Liver (tissue), 9 donors: ENCODE data around the gene TTC3. TPM values are rescaled to one million over a fixed set of nuclear protein-coding genes. Genes with fewer than 3 reads are reported as not detected.

ENCODE experiments used
- DNase-seq: peaks from one replicate; pipeline ENCODE4 v3.0.0-alpha.2; 2017; ENCODE audit warnings: low spot score
- H3K27ac ChIP-seq, 2 donors: one replicate each; pipeline ENCODE4 v1.7.0; 2013; ENCODE audit warnings: inconsistent platforms in 2 of 2, low read length in 2 of 2, control low read depth in 1 of 2, low read depth in 1 of 2, mild to moderate bottlenecking in 1 of 2
- H3K27me3 ChIP-seq, 4 donors: one replicate each; pipeline versions ENCODE4 v1.6.1 to v1.7.0; 2013; ENCODE audit warnings: low read length in 3 of 4, inconsistent platforms in 1 of 4, mild to moderate bottlenecking in 1 of 4, moderate library complexity in 1 of 4; ENCODE audit not compliant: control insufficient read depth in 4 of 4, insufficient read depth in 4 of 4
- H3K36me3 ChIP-seq, 4 donors: one replicate each; pipeline versions ENCODE4 v1.6.1 to v1.7.0; 2013; ENCODE audit warnings: low read length in 3 of 4, mild to moderate bottlenecking in 3 of 4, low read depth in 1 of 4, moderate library complexity in 1 of 4; ENCODE audit not compliant: control insufficient read depth in 4 of 4, insufficient read depth in 3 of 4
- H3K4me1 ChIP-seq, 4 donors: one replicate each; pipeline versions ENCODE4 v1.6.1 to v1.7.0; 2013; ENCODE audit warnings: low read length in 3 of 4, mild to moderate bottlenecking in 3 of 4, moderate library complexity in 1 of 4; ENCODE audit not compliant: control insufficient read depth in 4 of 4, insufficient read depth in 4 of 4
- H3K4me3 ChIP-seq, 3 donors: one replicate each; pipeline versions ENCODE4 v1.6.1 to v1.7.0; 2013; ENCODE audit warnings: low read length in 3 of 3, control low read depth in 1 of 3, low read depth in 1 of 3, mild to moderate bottlenecking in 1 of 3
- H3K9ac ChIP-seq, 2 donors: one replicate each; pipeline ENCODE4 v1.7.0; 2013; ENCODE audit warnings: low read length in 2 of 2, mild to moderate bottlenecking in 2 of 2, moderate library complexity in 2 of 2, control low read depth in 1 of 2, low read depth in 1 of 2
- H3K9me3 ChIP-seq, 4 donors: one replicate each; pipeline versions ENCODE4 v1.6.1 to v1.7.0; 2013; ENCODE audit warnings: low read length in 3 of 4; ENCODE audit not compliant: control insufficient read depth in 4 of 4
- EGR1 ChIP-seq, 2 donors: IDR thresholded peaks; 2 replicates each; pipeline ENCODE4 v1.6.1; 2016 to 2018; ENCODE audit warnings: antibody characterized with exemption in 2 of 2, low read depth in 2 of 2
- FOXA1 ChIP-seq: IDR thresholded peaks from 2 replicates; pipeline ENCODE4 v1.6.1; 2016; ENCODE audit warnings: antibody characterized with exemption
- FOXA2 ChIP-seq: IDR thresholded peaks from 2 replicates; pipeline ENCODE4 v1.6.1; 2016; ENCODE audit warnings: antibody characterized with exemption
- GABPA ChIP-seq, 2 donors: IDR thresholded peaks in 1 of 2; conservative IDR thresholded peaks in 1 of 2; 2 replicates each; pipeline ENCODE4 v1.6.1; 2016; ENCODE audit warnings: antibody characterized with exemption in 2 of 2, mild to moderate bottlenecking in 1 of 2, moderate library complexity in 1 of 2
- HNF4A ChIP-seq, 2 donors: conservative IDR thresholded peaks; 2 replicates each; pipeline ENCODE4 v1.6.1; 2016; ENCODE audit warnings: antibody characterized with exemption in 2 of 2, mild to moderate bottlenecking in 2 of 2
- HNF4G ChIP-seq: IDR thresholded peaks from 2 replicates; pipeline ENCODE4 v1.6.1; 2016; ENCODE audit warnings: antibody characterized with exemption
- JUND ChIP-seq, 2 donors: IDR thresholded peaks; 2 replicates each; pipeline ENCODE4 v1.6.1; 2016; ENCODE audit warnings: antibody characterized with exemption in 2 of 2
- NR2F2 ChIP-seq: IDR thresholded peaks from 2 replicates; pipeline ENCODE4 v1.6.1; 2016; ENCODE audit warnings: antibody characterized with exemption
- RAD21 ChIP-seq, 2 donors: IDR thresholded peaks; 2 replicates each; pipeline ENCODE4 v1.6.1; 2016; ENCODE audit warnings: antibody characterized with exemption in 2 of 2, mild to moderate bottlenecking in 2 of 2
- RXRA ChIP-seq, 2 donors: IDR thresholded peaks; 2 replicates each; pipeline ENCODE4 v1.6.1; 2017 to 2018; ENCODE audit warnings: antibody characterized with exemption in 2 of 2, mild to moderate bottlenecking in 1 of 2
- SP1 ChIP-seq: IDR thresholded peaks from 2 replicates; pipeline ENCODE4 v1.6.1; 2018; ENCODE audit warnings: antibody characterized with exemption, mild to moderate bottlenecking
- TAF1 ChIP-seq: conservative IDR thresholded peaks from 2 replicates; pipeline ENCODE4 v1.6.1; 2016; ENCODE audit warnings: antibody characterized with exemption, mild to moderate bottlenecking
- YY1 ChIP-seq: IDR thresholded peaks from 2 replicates; pipeline ENCODE4 v1.6.1; 2016; ENCODE audit warnings: antibody characterized with exemption, mild to moderate bottlenecking
- WGBS: extraction: QIAGEN DNeasy Blood & Tissue Kit; methylation state at CpG from one replicate; pipeline ENCODE4 v1.1.7; 2013; 5-methylcytosine and 5-hydroxymethylcytosine counted together
- polyA plus RNA-seq, 2 donors: library from polyadenylated mRNA; stranded (reverse) in 1 of 2; unstranded in 1 of 2; fragments of 200-250 nt in 1 of 2; fragments of >200 nt in 1 of 2; fragmentation: Nextera tagmentation in 1 of 2; extraction: Ambion mirVana in 1 of 2; gene quantifications; one replicate each; pipeline versions ENCODE4 v1.2.1 to v1.2.3, GENCODE V29; 2013 to 2015
- total RNA-seq, 2 donors: library from RNA; depleted of rRNA; stranded (reverse); fragments of >200 nt; gene quantifications; one replicate each; pipeline ENCODE4 v1.2.3, GENCODE V29; 2014
- TF ChIP-seq, protein P1 (sequence below): IDR thresholded peaks from 2 replicates; pipeline ENCODE4 v1.6.1; 2016; ENCODE audit warnings: antibody characterized with exemption
- TF ChIP-seq, protein P2 (sequence below): IDR thresholded peaks from 2 replicates; pipeline ENCODE4 v1.6.1; 2016; ENCODE audit warnings: antibody characterized with exemption
- TF ChIP-seq, protein P3 (sequence below): IDR thresholded peaks from 2 replicates; pipeline ENCODE4 v1.6.1; 2016; ENCODE audit warnings: antibody characterized with exemption
- TF ChIP-seq, protein P4 (sequence below): fragments of 150-350 bp; IDR thresholded peaks from 2 replicates; pipeline ENCODE4 v1.5.1; 2017; ENCODE audit warnings: improper control_type of control experiment, low read depth, low read length; ENCODE audit not compliant: missing input control
- TF ChIP-seq, protein P5 (sequence below): IDR thresholded peaks from 2 replicates; pipeline ENCODE4 v1.6.1; 2016; ENCODE audit warnings: antibody characterized with exemption, mild to moderate bottlenecking
- donor health status: healthy.
- donor health status: healthy.
- donor health status: healthy.
- donor health status: healthy.
- donor health status: healthy.

Gene TTC3
- total and polyA plus RNA-seq, 4 donors = 27.2 to 96.1 (median 57.2) TPM

DNA sequence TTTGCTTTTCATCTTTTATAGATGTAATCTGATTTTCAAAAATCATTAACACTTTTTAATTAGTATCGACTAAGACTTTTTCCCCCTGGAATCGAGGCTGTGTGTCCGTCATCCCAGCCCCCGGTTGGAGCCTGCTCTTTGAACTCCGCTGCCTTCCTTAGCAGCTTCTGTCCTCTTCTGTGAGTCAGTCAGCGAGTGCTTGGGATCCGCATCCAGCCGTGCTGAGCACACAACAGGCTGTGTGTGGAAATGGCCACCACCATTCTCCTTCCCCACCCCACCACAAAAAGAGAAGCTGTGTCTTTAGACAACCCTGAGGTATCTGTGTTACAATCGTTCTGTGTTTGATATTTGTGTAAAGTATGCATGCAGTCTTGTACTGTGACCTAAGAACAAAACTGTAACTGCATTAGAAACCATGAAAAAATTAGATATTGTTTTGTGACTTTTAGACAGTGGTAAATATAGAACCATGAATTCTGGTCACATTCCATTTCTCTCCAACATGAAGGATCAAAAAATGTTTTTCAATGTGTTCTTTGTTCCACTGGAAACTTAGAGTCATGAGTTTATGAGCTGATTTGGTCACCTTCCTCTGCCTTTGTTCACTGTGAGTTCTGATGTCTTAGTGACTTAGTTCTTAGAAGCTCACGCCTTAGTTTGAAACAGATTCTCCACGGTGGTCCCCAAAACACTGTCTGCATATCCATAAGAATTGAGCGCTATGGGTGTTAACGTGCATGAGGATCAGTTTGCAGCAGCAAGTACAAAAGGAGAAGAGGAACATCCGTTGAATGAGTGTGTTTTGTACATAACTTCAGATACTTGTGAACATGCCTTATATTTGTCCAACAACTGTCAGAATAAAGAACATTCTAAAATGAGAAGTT, 129.4 kb downstream of the TTC3 start:
- WGBS = 92% methylated on average over 14 of the region's 14 CpGs
- Histone ChIP-seq H3K36me3 (peaks cover 3 to 49% (median 25%) of the 10 kb centered on the region in 4 donors), H3K27ac (no peak overlapping the region)

More for the DNA sequence above, 129.4 kb downstream of the TTC3 start:
- H3K27me3 ChIP-seq = no peaks in the 10 kb centered on the region
- no peaks in the 10 kb centered on the region for H3K9me3 ChIP-seq
- TF ChIP-seq FOXA2 (no peak), JUND (IDR thresholded peaks at IDR 0.05) (no peak), SP1 (no peak), FOXA1 (no peak), TAF1 (no peak), HNF4G (no peak), RAD21 (IDR thresholded peaks at IDR 0.05) (no peak), YY1 (no peak), NR2F2 (no peak), HNF4A (conservative IDR thresholded peaks at IDR 0.05) (no peak), GABPA (IDR thresholded peaks at IDR 0.05 in 1 of 2, conservative IDR thresholded peaks at IDR 0.05 in 1 of 2) (no peak), EGR1 (IDR thresholded peaks at IDR 0.05; ENCODE audit: low read depth in 2 of 2) (no peak), RXRA (IDR thresholded peaks at IDR 0.05) (no peak)
- TF ChIP-seq, protein P1, sequence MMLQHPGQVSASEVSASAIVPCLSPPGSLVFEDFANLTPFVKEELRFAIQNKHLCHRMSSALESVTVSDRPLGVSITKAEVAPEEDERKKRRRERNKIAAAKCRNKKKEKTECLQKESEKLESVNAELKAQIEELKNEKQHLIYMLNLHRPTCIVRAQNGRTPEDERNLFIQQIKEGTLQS = no peak
- TF ChIP-seq, protein P2, sequence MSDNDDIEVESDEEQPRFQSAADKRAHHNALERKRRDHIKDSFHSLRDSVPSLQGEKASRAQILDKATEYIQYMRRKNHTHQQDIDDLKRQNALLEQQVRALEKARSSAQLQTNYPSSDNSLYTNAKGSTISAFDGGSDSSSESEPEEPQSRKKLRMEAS = no peak
- TF ChIP-seq, protein P3, sequence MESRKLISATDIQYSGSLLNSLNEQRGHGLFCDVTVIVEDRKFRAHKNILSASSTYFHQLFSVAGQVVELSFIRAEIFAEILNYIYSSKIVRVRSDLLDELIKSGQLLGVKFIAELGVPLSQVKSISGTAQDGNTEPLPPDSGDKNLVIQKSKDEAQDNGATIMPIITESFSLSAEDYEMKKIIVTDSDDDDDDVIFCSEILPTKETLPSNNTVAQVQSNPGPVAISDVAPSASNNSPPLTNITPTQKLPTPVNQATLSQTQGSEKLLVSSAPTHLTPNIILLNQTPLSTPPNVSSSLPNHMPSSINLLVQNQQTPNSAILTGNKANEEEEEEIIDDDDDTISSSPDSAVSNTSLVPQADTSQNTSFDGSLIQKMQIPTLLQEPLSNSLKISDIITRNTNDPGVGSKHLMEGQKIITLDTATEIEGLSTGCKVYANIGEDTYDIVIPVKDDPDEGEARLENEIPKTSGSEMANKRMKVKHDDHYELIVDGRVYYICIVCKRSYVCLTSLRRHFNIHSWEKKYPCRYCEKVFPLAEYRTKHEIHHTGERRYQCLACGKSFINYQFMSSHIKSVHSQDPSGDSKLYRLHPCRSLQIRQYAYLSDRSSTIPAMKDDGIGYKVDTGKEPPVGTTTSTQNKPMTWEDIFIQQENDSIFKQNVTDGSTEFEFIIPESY = no peak
- TF ChIP-seq, protein P4, sequence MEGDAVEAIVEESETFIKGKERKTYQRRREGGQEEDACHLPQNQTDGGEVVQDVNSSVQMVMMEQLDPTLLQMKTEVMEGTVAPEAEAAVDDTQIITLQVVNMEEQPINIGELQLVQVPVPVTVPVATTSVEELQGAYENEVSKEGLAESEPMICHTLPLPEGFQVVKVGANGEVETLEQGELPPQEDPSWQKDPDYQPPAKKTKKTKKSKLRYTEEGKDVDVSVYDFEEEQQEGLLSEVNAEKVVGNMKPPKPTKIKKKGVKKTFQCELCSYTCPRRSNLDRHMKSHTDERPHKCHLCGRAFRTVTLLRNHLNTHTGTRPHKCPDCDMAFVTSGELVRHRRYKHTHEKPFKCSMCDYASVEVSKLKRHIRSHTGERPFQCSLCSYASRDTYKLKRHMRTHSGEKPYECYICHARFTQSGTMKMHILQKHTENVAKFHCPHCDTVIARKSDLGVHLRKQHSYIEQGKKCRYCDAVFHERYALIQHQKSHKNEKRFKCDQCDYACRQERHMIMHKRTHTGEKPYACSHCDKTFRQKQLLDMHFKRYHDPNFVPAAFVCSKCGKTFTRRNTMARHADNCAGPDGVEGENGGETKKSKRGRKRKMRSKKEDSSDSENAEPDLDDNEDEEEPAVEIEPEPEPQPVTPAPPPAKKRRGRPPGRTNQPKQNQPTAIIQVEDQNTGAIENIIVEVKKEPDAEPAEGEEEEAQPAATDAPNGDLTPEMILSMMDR = no peak
- TF ChIP-seq, protein P5, sequence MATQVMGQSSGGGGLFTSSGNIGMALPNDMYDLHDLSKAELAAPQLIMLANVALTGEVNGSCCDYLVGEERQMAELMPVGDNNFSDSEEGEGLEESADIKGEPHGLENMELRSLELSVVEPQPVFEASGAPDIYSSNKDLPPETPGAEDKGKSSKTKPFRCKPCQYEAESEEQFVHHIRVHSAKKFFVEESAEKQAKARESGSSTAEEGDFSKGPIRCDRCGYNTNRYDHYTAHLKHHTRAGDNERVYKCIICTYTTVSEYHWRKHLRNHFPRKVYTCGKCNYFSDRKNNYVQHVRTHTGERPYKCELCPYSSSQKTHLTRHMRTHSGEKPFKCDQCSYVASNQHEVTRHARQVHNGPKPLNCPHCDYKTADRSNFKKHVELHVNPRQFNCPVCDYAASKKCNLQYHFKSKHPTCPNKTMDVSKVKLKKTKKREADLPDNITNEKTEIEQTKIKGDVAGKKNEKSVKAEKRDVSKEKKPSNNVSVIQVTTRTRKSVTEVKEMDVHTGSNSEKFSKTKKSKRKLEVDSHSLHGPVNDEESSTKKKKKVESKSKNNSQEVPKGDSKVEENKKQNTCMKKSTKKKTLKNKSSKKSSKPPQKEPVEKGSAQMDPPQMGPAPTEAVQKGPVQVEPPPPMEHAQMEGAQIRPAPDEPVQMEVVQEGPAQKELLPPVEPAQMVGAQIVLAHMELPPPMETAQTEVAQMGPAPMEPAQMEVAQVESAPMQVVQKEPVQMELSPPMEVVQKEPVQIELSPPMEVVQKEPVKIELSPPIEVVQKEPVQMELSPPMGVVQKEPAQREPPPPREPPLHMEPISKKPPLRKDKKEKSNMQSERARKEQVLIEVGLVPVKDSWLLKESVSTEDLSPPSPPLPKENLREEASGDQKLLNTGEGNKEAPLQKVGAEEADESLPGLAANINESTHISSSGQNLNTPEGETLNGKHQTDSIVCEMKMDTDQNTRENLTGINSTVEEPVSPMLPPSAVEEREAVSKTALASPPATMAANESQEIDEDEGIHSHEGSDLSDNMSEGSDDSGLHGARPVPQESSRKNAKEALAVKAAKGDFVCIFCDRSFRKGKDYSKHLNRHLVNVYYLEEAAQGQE = no peak
- no peak for DNase-seq
- H3K4me3 ChIP-seq = no peak overlapping the region
- peaks cover 0 to 3% (median 0%) of the 10 kb centered on the region in 4 donors for H3K4me1 ChIP-seq
- H3K9ac ChIP-seq = no peak overlapping the region
